ENCODE results near the gene UROC1.

Gene UROC1

GRCh38 chr3:126460381-126460780 is 57.2 kb downstream of the UROC1 start:
- H3K9me3 ChIP-seq (ENCODE audit: insufficient read depth, low read depth, low read length): no peaks in the 10 kb centered on the region
- no peak overlapping the region for H3K9ac ChIP-seq (ENCODE audit: low read depth, low read length, poor library complexity, severe bottlenecking)
- H3K4me2 ChIP-seq (ENCODE audit: low read depth, low read length, poor library complexity, severe bottlenecking): no peak overlapping the region
- no peaks in the 10 kb centered on the region for H3K4me1 ChIP-seq (ENCODE audit: insufficient read depth, low read length, poor library complexity, severe bottlenecking)
- H3F3A ChIP-seq (ENCODE audit: low read depth): no peaks in the 10 kb centered on the region
- H2AFZ ChIP-seq (ENCODE audit: low read length): no peak overlapping the region
- H3K9me2 ChIP-seq (replicated peaks; ENCODE audit: low read depth, low read length): no peaks in the 10 kb centered on the region
- peaks cover 91% of the 10 kb centered on the region; the same call in 1 of the 2 replicates for H3K36me3 ChIP-seq (ENCODE audit: insufficient read depth, low read length)
- peaks cover 56% of the 10 kb centered on the region for H4K20me1 ChIP-seq (ENCODE audit: insufficient read depth, low read length, poor library complexity, severe bottlenecking)
- H3K79me2 ChIP-seq (ENCODE audit: insufficient read depth, low read length): peaks cover 83% of the 10 kb centered on the region
- TF ChIP-seq CTCF (conservative IDR thresholded peaks at IDR 0.05; ENCODE audit: low read length): no peak
- no peak for TF ChIP-seq EZH2phosphoT487 (IDR thresholded peaks at IDR 0.05; ENCODE audit: borderline replicate concordance)
- no peak overlapping the region for H3K4me3 ChIP-seq (ENCODE audit: low read length, poor library complexity, severe bottlenecking)
- no peaks in the 10 kb centered on the region for H3K27me3 ChIP-seq (ENCODE audit: insufficient read depth, low read length, poor library complexity, severe bottlenecking)

- TF ChIP-seq CTCF (conservative IDR thresholded peaks at IDR 0.05; ENCODE audit: low read length) (no peak), EZH2phosphoT487 (IDR thresholded peaks at IDR 0.05; ENCODE audit: borderline replicate concordance) (no peak)
- no peaks in the 10 kb centered on the region for H3K4me1 ChIP-seq (ENCODE audit: insufficient read depth, low read length, poor library complexity, severe bottlenecking)
- H3K9me2 ChIP-seq (replicated peaks; ENCODE audit: low read depth, low read length): no peaks in the 10 kb centered on the region
- peaks cover 90% of the 10 kb centered on the region; the same call in 1 of the 2 replicates for H3K36me3 ChIP-seq (ENCODE audit: insufficient read depth, low read length)
- H4K20me1 ChIP-seq (ENCODE audit: insufficient read depth, low read length, poor library complexity, severe bottlenecking): peaks cover 58% of the 10 kb centered on the region
- no peaks in the 10 kb centered on the region for H3F3A ChIP-seq (ENCODE audit: low read depth)
- no peak overlapping the region for H3K4me3 ChIP-seq (ENCODE audit: low read length, poor library complexity, severe bottlenecking)
- H3K79me2 ChIP-seq (ENCODE audit: insufficient read depth, low read length): peaks cover 83% of the 10 kb centered on the region
- H3K27me3 ChIP-seq (ENCODE audit: insufficient read depth, low read length, poor library complexity, severe bottlenecking): no peaks in the 10 kb centered on the region
- H3K9ac ChIP-seq (ENCODE audit: low read depth, low read length, poor library complexity, severe bottlenecking): no peak overlapping the region
- no peak overlapping the region for H3K4me2 ChIP-seq (ENCODE audit: low read depth, low read length, poor library complexity, severe bottlenecking)
- H2AFZ ChIP-seq (ENCODE audit: low read length): no peak overlapping the region
- no peaks in the 10 kb centered on the region for H3K9me3 ChIP-seq (ENCODE audit: insufficient read depth, low read depth, low read length)
Observed at GRCh38 chr3:126459763-126460127, 57.8 kb downstream of the UROC1 start.

- H3K4me3 ChIP-seq (ENCODE audit: low read length, poor library complexity, severe bottlenecking): no peak overlapping the region
- H3K9me3 ChIP-seq (ENCODE audit: insufficient read depth, low read depth, low read length): no peaks in the 10 kb centered on the region
- no peak overlapping the region for H2AFZ ChIP-seq (ENCODE audit: low read length)
- peaks cover 90% of the 10 kb centered on the region; the same call in 1 of the 2 replicates for H3K36me3 ChIP-seq (ENCODE audit: insufficient read depth, low read length)
- no peak overlapping the region for H3K4me2 ChIP-seq (ENCODE audit: low read depth, low read length, poor library complexity, severe bottlenecking)
- no peaks in the 10 kb centered on the region for H3K9me2 ChIP-seq (replicated peaks; ENCODE audit: low read depth, low read length)
- H4K20me1 ChIP-seq (ENCODE audit: insufficient read depth, low read length, poor library complexity, severe bottlenecking): peaks cover 55% of the 10 kb centered on the region
- H3K27me3 ChIP-seq (ENCODE audit: insufficient read depth, low read length, poor library complexity, severe bottlenecking): no peaks in the 10 kb centered on the region
- no peak overlapping the region for H3K9ac ChIP-seq (ENCODE audit: low read depth, low read length, poor library complexity, severe bottlenecking)
- TF ChIP-seq CTCF (conservative IDR thresholded peaks at IDR 0.05; ENCODE audit: low read length): no peak
- no peak for TF ChIP-seq EZH2phosphoT487 (IDR thresholded peaks at IDR 0.05; ENCODE audit: borderline replicate concordance)
- H3K4me1 ChIP-seq (ENCODE audit: insufficient read depth, low read length, poor library complexity, severe bottlenecking): no peaks in the 10 kb centered on the region
- no peaks in the 10 kb centered on the region for H3F3A ChIP-seq (ENCODE audit: low read depth)
- peaks cover 83% of the 10 kb centered on the region for H3K79me2 ChIP-seq (ENCODE audit: insufficient read depth, low read length)
Observed at GRCh38 chr3:126459111-126459762, 58.3 kb downstream of the UROC1 start.

All from Loucy (cell line).